ENCODE results near the gene GALNT9.

- TF ChIP-seq CTCF (IDR thresholded peaks at IDR 0.05) (no peak), POLR2A (IDR thresholded peaks at IDR 0.05) (no peak)
Measured at GRCh38 chr12:132319359-132319950, 9.9 kb downstream of the GALNT9 start.

Data from lower leg skin (tissue), 3 donors.